Esophagus squamous epithelium (tissue), 4 donors: ENCODE results near the gene PTPRN2.

ENCODE experiments used
- CTCF ChIP-seq, 6 experiments: fragments of 450-650 bp in 4 of 6; fragments of 200-600 bp in 2 of 6; sonication (generic) in 2 of 6; IDR thresholded peaks; one replicate each; pipeline ENCODE4 v1.5.1; 2016 to 2019; ENCODE audit warnings: antibody characterized with exemption in 6 of 6, mild to moderate bottlenecking in 4 of 6, moderate library complexity in 4 of 6
- POLR2A ChIP-seq, 4 donors: fragments of 450-650 bp; IDR thresholded peaks; one replicate each; pipeline ENCODE4 v1.6.1; 2017; ENCODE audit warnings: antibody characterized with exemption in 4 of 4, mild to moderate bottlenecking in 4 of 4, moderate library complexity in 3 of 4

- TF ChIP-seq POLR2A (IDR thresholded peaks at IDR 0.05) (no peak), CTCF (IDR thresholded peaks at IDR 0.05) (no peak)
Observed at GRCh38 chr7:157565981-157566630, 1021.5 kb downstream of the PTPRN2 start.
